ENCODE results near the gene PLPP3.

GRCh38 chr1:56451491-56451890, 127.9 kb downstream of the PLPP3 start:
- TF ChIP-seq E2F6 (IDR thresholded peaks at IDR 0.05), result no peak
- no peak for TF ChIP-seq ATF2 (IDR thresholded peaks at IDR 0.05; ENCODE audit: low read length)
- no peak for TF ChIP-seq POLR2A (IDR thresholded peaks at IDR 0.05; ENCODE audit: control extremely low read depth in 1 of 2, low read depth in 2 of 2, low read length in 2 of 2)
- TF ChIP-seq TAF1 (IDR thresholded peaks at IDR 0.05; ENCODE audit: low read depth, low read length), result no peak
- no peak for TF ChIP-seq CTCF (IDR thresholded peaks at IDR 0.05; ENCODE audit: control extremely low read depth in 1 of 3, insufficient read depth in 1 of 3, low read depth in 1 of 3, low read length in 3 of 3)
- no peak for TF ChIP-seq POLR2AphosphoS5 (IDR thresholded peaks at IDR 0.05; ENCODE audit: low read depth, low read length)
- TF ChIP-seq ASH2L (IDR thresholded peaks at IDR 0.05; ENCODE audit: low read length), result no peak
- TF ChIP-seq JUND (IDR thresholded peaks at IDR 0.05; ENCODE audit: low read length), result no peak

Data from H1 (cell line).